GM21619 (cell line): ENCODE data around the gene FZD4.
A peak's percentile ranks its signal among the peaks of the same experiment; 100 is the strongest.
"Not testable (repeated sequence)": the region's sequence is repeated elsewhere in the genome, so short reads cannot be mapped to it uniquely, and the experiment has no call there.

Experiments
- ATAC-seq: cut with Tn5 transposase; IDR thresholded peaks from one replicate; pipeline ENCODE4 v1.9.1; 2021; ENCODE audit not compliant: unreplicated experiment

Gene FZD4

DNA sequence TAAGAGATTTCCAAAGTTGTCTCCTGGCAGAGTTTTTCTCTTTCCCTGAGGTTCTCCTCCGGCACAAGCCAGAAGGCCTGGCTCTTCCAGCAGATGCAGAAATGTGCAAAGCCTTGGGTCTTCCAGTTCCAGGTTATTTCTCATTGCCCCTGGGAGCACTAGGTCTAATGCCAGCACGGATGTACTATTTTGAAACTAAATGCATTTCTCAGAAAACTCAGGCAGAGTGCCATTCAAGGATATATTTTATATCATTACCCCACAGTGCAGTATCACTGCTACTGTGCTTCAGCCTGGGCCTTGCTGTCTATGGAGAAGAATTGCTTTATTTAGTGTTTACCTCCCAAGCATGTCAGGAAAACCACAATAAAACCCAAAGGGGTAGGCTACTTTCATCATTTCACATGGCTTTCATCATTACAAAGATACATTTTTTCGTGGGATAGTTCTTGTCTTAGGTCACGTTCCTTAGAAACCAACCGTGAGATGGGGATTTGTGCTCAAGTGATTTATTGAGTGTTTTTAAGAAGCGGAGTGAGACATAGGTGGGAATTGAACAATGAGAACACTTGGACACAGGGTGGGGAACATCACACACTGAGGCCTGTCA is 22.4 kb upstream of the FZD4 start:
- no peak for ATAC-seq

DNA sequence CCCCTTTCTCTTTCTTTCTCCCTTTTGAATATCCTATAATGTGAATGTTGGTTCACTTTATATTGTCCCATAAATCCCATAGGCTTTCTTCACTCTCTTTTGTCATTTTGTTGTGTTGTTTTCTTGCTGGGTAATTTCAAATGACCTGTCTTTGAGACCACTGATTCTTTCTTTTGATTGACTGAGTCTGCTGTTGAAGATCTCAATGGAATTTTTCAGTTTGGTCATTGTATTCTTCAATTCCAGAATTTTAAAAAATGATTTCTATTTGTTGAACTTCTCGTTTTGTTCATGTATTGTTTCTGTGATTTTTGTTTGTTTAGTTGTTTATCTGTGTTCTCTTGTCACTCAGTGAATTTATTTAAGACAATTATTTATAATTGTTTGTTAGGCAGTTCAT is 17.5 kb upstream of the FZD4 start:
- no peak for ATAC-seq

DNA sequence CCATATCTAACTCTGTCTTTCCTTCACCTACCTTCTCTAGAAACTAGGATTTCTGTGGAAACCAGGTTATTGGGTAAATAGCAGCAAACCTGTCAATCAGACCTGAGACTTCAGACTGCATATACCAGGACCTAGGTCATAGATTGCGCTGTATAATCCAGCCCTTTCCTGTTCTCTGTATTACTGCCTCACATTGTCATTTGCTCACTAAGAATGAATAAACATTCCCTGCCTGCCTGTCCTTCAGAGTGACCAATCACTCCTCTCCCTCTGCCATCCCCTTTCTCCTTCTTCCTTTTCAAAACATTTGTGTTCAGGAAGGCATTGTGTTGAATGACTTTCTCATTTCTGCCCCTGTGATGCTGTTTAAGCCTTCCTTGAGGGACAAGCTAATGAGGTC is 14.1 kb upstream of the FZD4 start:
- no peak for ATAC-seq

DNA sequence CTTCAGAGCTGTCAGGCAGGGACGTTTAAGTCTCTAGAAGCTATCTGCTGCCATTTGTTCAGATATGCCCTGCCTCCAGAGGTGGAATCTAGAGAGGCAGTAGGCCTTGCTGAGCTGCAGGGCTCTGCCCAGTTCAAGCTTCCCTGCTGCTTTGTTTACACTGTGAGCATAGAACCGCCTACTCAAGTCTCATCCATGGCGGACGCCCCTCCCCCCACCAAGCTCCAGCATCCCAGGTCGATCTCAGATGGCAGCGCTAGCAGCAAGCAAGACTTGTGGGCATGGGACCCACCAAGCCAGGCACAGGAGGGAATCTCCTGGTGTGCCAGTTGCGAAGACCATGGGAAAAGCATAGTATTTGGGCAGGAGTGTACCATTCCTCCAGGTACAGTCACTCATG is 12.4 kb upstream of the FZD4 start:
- not testable (repeated sequence) for ATAC-seq

DNA sequence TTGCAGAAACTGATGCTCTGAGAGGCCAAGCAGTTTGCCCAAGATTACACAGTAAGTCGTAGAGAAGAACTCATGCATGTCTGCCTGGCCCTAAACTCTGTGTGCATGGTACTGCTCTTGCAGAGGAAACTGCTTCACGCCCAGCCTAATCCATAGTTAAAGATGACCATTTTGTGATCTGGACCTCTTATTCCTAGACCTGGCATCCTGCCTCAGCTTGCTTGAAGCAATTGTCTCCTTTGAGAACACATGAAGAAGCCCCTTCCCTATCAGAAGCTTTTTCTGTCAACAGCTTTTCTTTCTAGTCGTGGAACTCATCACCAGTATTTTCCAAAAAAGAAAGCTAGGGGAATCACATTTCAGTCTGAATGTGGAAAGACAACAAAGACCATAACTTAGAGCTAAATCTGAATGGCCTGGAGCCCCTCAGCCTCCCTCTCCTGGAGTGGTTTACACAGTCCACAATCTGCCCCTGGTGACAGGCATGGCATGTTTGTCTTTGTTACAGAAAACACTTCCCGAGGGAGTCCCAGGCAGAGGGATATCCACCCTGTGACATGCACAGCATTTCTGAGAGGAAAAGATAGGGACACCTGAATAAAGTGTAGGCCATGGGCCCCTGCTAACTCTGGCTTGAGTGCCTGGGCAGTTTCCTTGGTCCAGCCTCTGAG is 2.9 kb upstream of the FZD4 start:
- ATAC-seq = no peak

DNA sequence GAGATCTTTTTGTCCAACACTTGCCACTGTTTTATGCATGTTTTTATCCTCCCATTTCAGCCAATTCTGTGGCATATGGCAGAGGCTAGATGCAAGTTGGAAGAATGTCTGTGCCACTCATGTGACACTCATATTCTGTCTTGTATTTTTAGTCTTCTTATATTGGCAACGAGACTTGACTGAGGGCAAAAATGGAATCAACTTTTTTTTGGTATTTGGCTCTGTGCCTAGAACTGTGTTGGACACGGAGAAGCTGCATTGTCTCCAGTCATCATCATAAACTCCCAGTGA is 1.7 kb upstream of the FZD4 start:
- no peak for ATAC-seq

DNA sequence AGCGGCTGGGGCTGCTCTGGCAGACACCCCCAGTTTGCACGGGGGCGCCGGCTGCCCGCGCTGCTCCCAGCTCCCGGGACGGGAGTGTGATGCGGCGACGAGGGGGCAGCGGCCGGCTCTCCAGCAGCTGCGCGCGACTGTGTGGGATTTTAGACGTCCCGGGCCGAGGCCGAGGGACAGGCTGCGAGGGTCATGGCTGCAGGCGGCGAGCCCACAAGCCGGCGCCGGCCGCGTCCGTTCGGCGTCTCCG is 159 bp downstream of the FZD4 start:
- ATAC-seq = no peak

DNA sequence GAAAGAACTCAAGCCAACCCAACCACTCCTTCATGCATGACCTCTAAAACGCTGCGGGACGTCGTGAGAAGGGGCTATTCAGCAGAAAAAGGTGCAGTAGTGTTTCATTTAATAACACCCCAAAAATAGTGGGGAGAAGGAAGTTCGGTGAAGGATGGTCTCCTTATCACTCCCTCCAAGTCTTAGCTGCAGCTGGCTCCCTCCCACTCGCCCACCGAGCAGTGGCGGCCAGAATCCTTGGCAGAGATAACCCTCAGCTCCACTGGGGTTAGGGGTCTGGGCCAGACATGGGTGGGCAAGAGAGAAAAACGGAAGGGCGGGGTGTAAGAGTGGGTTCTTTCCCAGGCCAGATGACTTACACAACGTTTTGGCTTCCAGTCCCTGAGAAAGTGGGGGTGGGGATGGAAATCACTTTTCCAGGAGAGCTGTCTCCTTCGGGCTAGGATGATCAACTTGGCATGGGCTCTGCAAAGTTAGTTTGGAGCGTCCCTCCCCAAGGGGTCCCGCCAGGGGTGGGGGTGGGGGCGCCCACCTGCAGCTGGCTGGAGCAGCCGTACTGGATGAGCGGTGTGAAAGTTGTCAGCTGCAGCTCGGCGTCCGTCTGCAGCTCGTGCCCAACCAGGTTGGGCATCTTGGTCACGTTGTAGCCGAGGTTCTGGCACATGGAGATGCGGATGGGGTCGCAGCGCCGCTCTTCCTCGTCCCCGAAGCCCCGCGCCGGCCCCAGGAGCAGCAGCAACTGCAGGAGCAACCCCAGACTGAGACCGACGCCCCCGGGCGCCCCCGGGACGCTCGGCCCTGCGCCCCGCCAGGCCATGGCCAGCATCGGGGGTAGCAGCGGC is 705 bp downstream of the FZD4 start:
- no peak for ATAC-seq

DNA sequence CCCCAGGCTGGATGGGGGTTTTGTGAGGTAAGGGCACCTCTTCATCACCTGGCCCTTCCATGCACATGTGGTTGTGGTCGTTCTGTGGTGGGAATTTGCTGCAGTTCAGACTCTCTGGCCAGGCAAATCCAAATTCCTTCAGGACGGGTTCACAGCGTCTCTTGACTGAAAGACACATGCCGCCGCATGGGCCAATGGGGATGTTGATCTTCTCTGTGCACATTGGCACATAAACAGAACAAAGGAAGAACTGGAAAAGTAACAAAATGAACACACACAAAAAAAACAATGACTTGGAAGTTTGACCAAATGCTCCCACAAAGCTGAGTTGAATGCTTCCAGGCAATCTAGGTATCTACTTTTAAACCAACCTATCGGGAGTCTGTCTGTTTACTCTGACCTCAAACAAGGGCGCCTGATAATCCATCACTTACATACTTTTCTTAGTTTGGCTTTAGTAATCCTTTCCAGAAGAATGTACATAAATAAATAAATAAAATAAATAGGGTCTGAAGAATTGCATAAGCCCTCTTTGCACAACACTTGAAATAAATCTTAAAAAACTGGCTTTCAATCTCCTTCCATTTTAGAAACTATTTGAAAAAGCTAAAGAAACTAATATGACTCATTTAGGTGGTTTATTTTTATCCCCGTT is 2.8 kb downstream of the FZD4 start:
- no peak for ATAC-seq

DNA sequence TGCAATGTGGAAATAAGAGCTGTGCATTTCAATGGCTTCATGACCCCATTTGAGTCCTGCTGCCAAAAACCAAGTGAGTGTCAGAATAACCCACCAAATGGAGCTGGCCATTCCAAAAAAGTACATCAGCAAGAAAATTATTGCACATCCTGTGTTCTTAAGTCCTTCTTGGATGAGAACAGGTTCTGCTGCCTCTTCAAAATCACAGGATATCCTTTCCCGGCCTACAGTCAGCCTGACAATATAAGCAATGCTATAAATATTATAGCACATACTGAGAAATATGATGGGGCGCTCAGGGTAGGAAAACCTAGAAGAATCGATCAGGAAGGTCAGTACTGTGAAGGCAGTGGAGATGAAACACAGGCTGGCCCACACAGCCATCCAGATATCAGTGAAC is 3.5 kb downstream of the FZD4 start:
- ATAC-seq = no peak

DNA sequence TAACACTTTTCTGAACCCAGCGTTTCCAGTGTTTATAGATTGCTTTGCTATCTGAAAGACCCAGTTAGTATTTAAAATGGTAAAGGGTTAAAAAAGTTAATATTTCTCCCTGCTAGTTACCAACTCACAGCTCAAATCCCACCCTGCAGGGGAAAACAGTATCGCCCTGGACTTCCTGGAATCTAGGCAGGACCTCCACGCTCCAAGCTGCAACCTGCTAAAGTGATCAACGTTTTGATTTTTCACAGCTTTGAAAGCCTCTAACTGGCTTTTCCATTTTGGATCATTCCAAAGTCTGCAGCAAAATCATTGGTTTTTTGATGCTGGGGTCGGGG is 4.6 kb downstream of the FZD4 start:
- ATAC-seq = no peak

DNA sequence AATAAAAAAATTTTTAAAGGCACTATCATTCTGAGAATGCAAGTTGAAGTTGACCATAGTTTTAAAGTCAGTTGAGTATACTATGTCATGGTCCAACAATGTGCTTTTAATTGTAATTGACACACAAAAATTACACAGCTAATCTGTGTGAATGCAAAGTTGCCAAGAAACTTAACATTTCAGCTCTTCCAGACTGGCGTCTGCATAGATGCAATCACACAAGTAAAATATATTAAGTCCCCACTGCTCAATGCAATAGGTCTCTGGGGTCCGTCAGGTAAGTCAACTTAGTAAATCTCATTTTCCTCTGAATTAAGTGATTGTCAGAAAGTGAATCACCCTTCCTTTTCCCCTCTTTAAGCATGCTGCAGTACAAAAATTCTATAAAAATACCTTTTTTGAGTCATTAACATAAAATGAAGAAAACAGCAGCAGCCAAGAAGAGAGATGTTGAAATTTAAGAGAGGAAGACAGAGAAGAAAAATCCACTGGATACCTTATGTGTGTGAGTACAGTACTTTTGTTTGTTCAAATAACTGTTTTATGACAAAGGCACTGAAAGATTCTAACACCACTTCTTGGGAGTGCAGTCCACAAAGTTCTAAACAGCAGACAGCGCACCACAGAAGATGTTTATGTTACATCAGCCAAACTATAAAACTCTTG is 5.1 kb downstream of the FZD4 start:
- no peak for ATAC-seq

DNA sequence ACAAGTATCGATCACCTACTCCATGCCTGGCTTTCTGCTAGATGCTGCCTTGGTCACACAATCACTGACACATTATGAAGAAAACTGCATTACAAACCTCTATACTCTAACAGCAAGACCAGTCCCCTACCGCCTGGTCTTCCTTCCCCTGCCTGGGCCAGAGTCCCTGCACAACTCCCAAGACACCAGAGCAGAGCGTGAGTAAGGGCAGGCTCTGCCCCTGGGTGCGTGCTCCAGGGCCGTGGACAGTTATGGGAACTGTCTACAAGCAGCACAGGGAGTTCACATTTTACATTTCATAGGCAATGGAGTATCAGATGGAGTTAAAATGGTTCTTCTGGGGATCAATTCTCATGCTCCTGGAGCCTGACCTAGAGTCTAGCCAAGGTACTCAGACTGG is 6.5 kb downstream of the FZD4 start:
- ATAC-seq = no peak

DNA sequence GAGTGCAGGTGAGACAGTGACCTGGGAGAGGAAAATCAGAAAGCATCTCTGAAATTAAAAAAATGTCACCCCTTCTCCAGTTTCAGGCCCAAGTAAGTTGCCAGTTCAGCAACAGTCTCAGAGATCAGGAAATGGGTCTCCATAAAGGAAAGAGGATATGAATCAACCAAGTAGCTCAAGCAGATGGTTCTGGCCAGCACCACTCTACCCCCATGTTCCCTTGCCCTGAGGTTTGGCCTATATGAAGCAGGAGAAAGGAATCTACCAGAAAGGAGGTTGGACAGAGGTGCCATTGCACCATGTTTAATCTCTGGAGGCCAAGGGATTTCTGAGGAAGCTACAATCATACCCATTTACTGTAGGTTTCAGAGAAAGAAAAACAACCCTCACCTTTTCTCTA is 7.7 kb downstream of the FZD4 start:
- no peak for ATAC-seq

DNA sequence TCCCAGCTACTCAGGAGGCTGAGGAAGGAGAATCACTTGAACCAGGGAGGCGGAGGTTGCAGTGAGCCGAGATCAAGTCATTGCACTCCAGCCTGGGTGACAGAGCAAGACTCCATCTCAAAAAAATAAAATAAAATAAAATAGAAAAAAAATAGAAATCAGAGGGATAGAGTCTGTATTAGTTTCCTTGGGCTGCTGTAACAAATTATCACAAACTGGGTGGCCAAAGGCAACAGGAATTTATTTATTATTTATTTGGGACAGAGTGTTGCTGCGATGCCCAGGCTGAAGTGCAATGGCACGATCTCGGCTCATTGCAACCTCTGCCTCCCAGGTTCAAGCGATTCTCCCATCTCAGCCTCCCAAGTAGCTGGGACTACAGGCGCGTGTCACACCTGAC is 11.7 kb downstream of the FZD4 start:
- not testable (repeated sequence) for ATAC-seq

DNA sequence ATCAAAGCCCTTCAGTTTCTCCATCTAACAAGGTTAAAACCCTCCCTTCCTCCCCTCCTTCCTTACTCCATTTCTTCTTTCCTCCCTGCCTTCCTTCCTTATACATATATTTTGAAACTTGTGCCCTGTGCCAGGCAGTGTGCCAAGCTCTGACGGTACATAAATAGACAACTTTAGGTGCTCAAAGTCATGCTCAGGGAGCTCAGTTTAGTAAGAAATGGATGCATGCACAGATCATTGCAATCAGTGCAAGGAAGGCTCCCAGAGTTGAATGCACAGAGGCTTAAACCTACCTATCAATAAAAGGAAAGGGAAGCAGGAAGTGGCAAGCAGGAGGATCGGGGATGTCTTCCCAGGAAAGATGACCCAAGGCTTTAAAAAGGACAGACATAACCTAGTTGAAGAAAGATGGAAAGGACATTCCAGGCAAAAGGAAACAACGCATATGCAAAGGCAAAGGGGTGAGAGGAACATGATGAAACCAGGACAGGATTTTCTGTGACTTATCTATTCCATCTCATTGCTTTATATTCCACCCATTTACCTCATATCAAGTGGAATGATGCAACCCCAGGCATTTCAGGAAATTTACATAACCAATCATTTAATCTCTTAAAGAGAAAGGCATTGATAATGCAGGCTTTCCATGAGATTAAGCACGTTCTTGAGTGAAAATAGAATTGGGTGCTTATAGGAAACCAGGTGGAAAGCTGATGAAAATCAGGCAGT is 13.2 kb downstream of the FZD4 start:
- no peak for ATAC-seq

DNA sequence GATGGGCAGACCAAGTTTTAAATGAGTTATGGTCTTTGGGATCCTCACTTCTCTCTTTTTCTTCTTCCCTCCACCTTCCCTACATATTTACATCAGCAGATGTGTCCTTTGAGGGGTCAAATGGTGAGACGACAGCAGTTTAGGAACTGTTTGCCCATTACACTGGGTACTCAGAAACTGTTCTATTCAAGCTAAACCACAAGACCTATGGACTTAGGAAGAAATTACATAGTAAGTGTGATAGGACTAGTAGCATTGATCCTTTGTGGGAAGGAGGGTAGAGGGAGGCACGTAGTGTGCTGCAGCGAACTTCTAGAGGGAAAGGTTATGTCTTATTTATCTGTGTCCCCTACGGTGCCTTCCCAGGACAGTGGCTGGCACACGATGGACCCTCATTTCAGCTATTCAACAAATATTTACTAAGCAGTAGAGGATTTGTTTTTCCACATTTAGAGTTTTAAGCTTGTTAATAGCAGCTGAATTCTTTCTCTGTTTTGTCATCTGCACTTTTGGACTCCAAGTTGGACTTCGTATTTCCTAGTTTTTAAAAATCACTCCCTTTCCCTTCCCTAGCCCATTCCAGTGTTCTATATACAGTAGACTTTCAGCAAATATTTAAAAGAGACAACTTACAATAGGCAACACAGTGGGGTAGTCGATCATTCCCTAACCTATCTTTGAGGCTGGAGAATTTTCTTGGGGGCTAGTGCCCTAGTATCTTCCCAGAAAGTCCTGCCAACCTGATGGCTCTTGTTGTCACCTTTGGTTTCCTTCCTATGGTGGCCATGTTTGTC is 13.9 kb downstream of the FZD4 start:
- no peak for ATAC-seq

DNA sequence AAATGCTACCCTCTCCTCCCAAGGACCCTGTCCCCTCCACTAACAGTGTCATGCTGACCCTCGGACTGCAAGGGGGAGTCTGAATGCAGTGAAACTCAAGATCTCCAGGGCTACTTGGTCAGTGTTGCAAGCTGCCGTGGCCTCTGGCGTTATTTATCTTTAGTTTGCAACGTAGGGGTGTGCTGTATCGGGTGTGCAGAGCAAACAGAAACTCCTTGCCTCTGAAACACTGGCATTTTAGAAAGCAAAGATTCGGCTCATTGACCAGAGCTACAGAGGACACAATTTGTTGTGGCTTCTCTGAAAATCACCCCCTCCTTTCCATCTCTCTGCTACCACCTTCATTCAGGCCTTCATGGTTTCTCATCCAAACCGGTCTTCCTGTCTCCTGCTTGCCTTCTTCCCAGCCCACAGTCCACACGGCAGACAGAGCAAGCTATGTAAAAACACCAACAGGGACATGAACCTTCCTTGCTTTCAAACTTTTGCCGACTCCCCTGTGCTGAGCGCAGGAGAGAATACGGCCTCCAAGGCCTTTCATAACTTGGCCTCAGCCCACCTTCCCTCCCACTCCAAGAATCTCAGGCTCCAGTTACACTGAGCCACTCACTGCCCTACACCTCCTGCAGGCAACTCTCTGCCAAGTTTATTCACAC is 14.9 kb downstream of the FZD4 start:
- ATAC-seq = no peak

DNA sequence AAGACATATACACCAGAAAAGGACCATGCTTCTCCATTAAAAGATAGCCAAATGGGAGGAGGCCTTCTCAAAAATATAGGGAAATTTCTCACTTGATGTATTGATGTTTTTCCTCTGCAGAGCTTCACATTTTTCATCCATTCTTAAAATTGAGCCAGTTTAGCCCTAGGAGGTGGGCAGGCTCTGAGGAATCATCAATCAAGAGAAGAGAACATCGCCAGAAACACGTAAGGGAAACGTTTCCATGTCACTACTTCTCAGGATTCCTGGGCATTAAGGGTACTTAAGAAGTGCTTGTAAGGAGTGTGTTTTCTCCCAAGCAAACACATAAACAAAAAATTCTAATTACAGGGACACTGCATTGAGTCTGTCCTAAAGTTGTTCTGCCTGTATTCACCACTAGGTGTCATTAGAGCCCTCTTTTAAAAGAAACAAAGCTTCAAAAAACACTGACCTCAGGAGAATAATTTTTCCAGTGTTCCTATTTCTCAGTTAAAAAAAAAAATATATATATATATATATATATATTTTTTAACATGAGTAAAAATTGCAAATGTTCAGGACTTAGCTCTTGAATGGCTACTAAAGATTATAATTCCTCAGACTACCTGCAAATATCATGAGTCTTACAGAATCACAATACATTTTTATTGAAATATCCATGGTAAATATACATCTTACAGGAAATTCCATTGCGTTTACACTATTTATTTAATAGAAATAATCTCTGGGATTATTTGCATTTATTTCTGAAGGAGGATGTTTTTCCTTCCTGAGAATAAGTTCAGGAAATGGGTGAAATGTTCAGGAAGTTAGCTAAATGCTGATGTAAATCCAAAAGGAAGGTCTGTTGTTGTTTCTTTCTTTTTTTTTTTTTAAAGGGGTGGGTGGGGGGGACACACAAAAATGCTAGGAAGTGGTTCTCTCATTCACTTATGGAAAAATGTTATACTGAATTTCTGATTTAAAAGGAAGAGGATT is 16.0 kb downstream of the FZD4 start:
- ATAC-seq = peak; percentile 75
